Endothelial cell (in vitro differentiated cells): ENCODE results near the gene OSBP2. TPM values are rescaled to one million over a fixed set of nuclear protein-coding genes. Genes with fewer than 3 reads are reported as not detected.
A peak's percentile ranks its signal among the peaks of the same experiment; 100 is the strongest.

Experiments
- DNase-seq: peaks from one replicate; pipeline ENCODE4 v3.0.0; 2021; ENCODE audit warnings: low spot score
- H3K27ac Mint-ChIP-seq: one replicate; pipeline ENCODE4 v1.8.0; 2021; ENCODE audit warnings: mixed read lengths, inconsistent platforms; ENCODE audit not compliant: unreplicated experiment
- H3K27me3 Mint-ChIP-seq: one replicate; pipeline ENCODE4 v1.8.0; 2021; ENCODE audit warnings: mild to moderate bottlenecking, moderate library complexity, mixed read lengths, inconsistent platforms; ENCODE audit not compliant: unreplicated experiment
- H3K36me3 Mint-ChIP-seq: one replicate; pipeline ENCODE4 v1.8.0; 2021; ENCODE audit warnings: mild to moderate bottlenecking, low read depth, mixed read lengths, inconsistent platforms; ENCODE audit not compliant: unreplicated experiment
- H3K4me1 Mint-ChIP-seq: one replicate; pipeline ENCODE4 v1.8.0; 2021; ENCODE audit warnings: mild to moderate bottlenecking, mixed read lengths, inconsistent platforms; ENCODE audit not compliant: unreplicated experiment
- H3K4me3 Mint-ChIP-seq: one replicate; pipeline ENCODE4 v1.8.0; 2021; ENCODE audit warnings: mild to moderate bottlenecking, mixed read lengths, inconsistent platforms; ENCODE audit not compliant: unreplicated experiment
- H3K9me3 Mint-ChIP-seq: one replicate; pipeline ENCODE4 v1.8.0; 2021; ENCODE audit warnings: mixed read lengths, inconsistent platforms; ENCODE audit not compliant: unreplicated experiment
- CTCF ChIP-seq: fragments of 200-600 bp; sonication (generic); IDR thresholded peaks from one replicate; pipeline ENCODE4 v1.5.0; 2021; ENCODE audit warnings: antibody characterized with exemption; ENCODE audit not compliant: unreplicated experiment
- total RNA-seq: library from RNA; stranded (reverse); fragmentation: NEBNext Ultra II Directional; extraction: Animal tissue kit (Norgen Biotek cat#: 25700); gene quantifications from one replicate; pipeline ENCODE4 v1.2.1, GENCODE V29; 2021; ENCODE audit not compliant: unreplicated experiment

OSBP2 gene
- total RNA-seq, 1 donor from 2014 or later, result 3.0 TPM

GRCh38 chr22:30754521-30754920 lies 59.8 kb downstream of the OSBP2 start:
- H3K36me3 Mint-ChIP-seq, result no peaks in the 10 kb centered on the region
- H3K4me3 Mint-ChIP-seq, result no peak overlapping the region
- H3K27me3 Mint-ChIP-seq, result peaks cover 11% of the 10 kb centered on the region
- no peak overlapping the region for H3K27ac Mint-ChIP-seq
- no peak for TF ChIP-seq CTCF
- DNase-seq, result no peak
- H3K4me1 Mint-ChIP-seq, result peaks cover 6% of the 10 kb centered on the region
- no peaks in the 10 kb centered on the region for H3K9me3 Mint-ChIP-seq

- H3K27me3 Mint-ChIP-seq, result peaks cover 11% of the 10 kb centered on the region
- no peaks in the 10 kb centered on the region for H3K36me3 Mint-ChIP-seq
- no peaks in the 10 kb centered on the region for H3K9me3 Mint-ChIP-seq
- peaks cover 6% of the 10 kb centered on the region for H3K4me1 Mint-ChIP-seq
- peak; percentile 57 for DNase-seq
- peak; percentile 58 for TF ChIP-seq CTCF
- no peak overlapping the region for H3K27ac Mint-ChIP-seq
- no peak overlapping the region for H3K4me3 Mint-ChIP-seq
These were observed 60.5 kb downstream of the OSBP2 start for GRCh38 chr22:30754971-30755758.

- Mint-ChIP-seq H3K4me3 (no peak overlapping the region), H3K4me1 (peaks cover 6% of the 10 kb centered on the region), H3K9me3 (no peaks in the 10 kb centered on the region), H3K36me3 (no peaks in the 10 kb centered on the region), H3K27me3 (peaks cover 11% of the 10 kb centered on the region), H3K27ac (no peak overlapping the region)
- DNase-seq, result no peak
- TF ChIP-seq CTCF, result no peak
These were observed 61.1 kb downstream of the OSBP2 start for GRCh38 chr22:30755759-30756124.

- TF ChIP-seq CTCF, result peak; percentile 73
- Mint-ChIP-seq H3K27ac (no peak overlapping the region), H3K4me3 (no peak overlapping the region), H3K36me3 (no peaks in the 10 kb centered on the region), H3K9me3 (no peaks in the 10 kb centered on the region), H3K27me3 (peaks cover 4% of the 10 kb centered on the region), H3K4me1 (no peaks in the 10 kb centered on the region)
- DNase-seq, result peak; percentile 63
These were observed 69.4 kb downstream of the OSBP2 start for GRCh38 chr22:30763815-30764673.

GRCh38 chr22:30767661-30768060 lies 73.0 kb downstream of the OSBP2 start:
- peaks cover 3% of the 10 kb centered on the region for H3K27me3 Mint-ChIP-seq
- H3K9me3 Mint-ChIP-seq, result no peaks in the 10 kb centered on the region
- no peak for DNase-seq
- TF ChIP-seq CTCF, result no peak
- no peak overlapping the region for H3K4me3 Mint-ChIP-seq
- no peaks in the 10 kb centered on the region for H3K4me1 Mint-ChIP-seq
- no peaks in the 10 kb centered on the region for H3K36me3 Mint-ChIP-seq
- H3K27ac Mint-ChIP-seq, result no peak overlapping the region
